HepG2 (cell line): ENCODE results near the gene SLC25A10.

Experiments
- CTCF ChIP-seq: sonication (generic); formaldehyde crosslinking; IDR thresholded peaks from 2 replicates; pipeline ENCODE4 v1.5.0; 2020; ENCODE audit warnings: mild to moderate bottlenecking, missing genetic modification reagents, moderate library complexity
- FOXC1 ChIP-seq: sonication (generic); formaldehyde crosslinking; IDR thresholded peaks from 2 replicates; pipeline ENCODE4 v1.8.0; 2022; ENCODE audit warnings: mild to moderate bottlenecking, missing genetic modification reagents, borderline replicate concordance
- KDM5B ChIP-seq: sonication (generic); formaldehyde crosslinking; IDR thresholded peaks from 2 replicates; pipeline ENCODE4 v1.4.0; 2020; ENCODE audit warnings: missing genetic modification reagents, mild to moderate bottlenecking, borderline replicate concordance
- ZNF121 ChIP-seq: sonication (generic); formaldehyde crosslinking; IDR thresholded peaks from 2 replicates; pipeline ENCODE4 v1.5.0; 2020; ENCODE audit warnings: mild to moderate bottlenecking, missing genetic modification reagents
- ZNF629 ChIP-seq: sonication (generic); formaldehyde crosslinking; conservative IDR thresholded peaks from 2 replicates; pipeline ENCODE4 v1.5.0; 2020; ENCODE audit warnings: missing genetic modification reagents
- ZNF761 ChIP-seq: sonication (generic); formaldehyde crosslinking; conservative IDR thresholded peaks from 2 replicates; pipeline ENCODE4 v1.4.0; 2020; ENCODE audit warnings: mild to moderate bottlenecking, missing genetic modification reagents
- ZNF878 ChIP-seq: sonication (generic); formaldehyde crosslinking; IDR thresholded peaks from 2 replicates; pipeline ENCODE4 v1.8.1; 2023; ENCODE audit warnings: mild to moderate bottlenecking, missing genetic modification reagents, moderate library complexity
- TF ChIP-seq, protein P1 (sequence below), 2 experiments: IDR thresholded peaks; 2 replicates each; pipeline ENCODE4 v1.6.1; 2011 to 2012; ENCODE audit warnings: low read length in 2 of 2, borderline replicate concordance in 1 of 2, low read depth in 1 of 2, mild to moderate bottlenecking in 1 of 2, moderate library complexity in 1 of 2

DNA sequence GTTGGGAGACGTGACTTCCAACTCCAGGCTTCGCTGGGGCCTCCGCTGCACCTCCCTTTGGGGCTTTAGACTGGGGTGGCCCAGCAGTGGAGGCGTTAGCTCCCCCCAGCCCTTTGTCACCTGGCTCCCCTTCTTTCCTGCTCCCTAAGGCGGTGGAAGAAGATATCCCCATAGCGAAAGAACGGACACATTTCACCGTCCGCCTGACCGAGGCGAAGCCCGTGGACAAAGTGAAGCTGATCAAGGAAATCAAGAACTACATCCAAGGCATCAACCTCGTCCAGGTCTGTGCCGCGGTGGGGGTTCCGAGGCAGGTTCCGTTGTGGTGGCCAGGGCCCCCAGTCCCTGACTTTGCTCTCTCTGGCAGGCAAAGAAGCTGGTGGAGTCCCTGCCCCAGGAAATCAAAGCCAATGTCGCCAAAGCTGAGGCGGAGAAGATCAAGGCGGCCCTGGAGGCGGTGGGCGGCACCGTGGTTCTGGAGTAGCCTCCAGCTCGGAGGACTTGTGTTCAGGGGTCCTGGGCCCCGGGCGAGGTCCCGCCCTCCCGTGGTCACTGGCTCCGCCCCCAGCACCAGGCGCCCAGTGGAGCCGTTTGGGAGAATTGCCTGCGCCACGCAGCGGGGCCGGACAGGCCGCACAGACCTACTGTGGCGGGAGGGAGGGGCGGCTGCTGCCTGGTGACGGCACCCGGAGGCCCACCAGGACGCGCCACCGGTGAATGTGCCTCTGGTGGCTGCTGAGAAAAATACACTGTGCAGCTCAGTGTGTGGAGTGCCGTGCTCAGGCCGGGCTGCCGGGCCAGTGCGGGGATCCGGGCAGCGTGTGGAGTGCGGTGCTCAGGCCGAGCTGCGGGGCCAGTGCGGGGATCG lies 5.1 kb upstream of the SLC25A10 start:
- TF ChIP-seq KDM5B (CRISPR knock-in tag) (no peak), ZNF878 (no peak), ZNF121 (CRISPR knock-in tag) (no peak), FOXC1 (CRISPR knock-in tag) (no peak), ZNF761 (no peak), ZNF629 (CRISPR knock-in tag) (no peak), CTCF (CRISPR knock-in tag) (no peak)
- TF ChIP-seq, protein P1, sequence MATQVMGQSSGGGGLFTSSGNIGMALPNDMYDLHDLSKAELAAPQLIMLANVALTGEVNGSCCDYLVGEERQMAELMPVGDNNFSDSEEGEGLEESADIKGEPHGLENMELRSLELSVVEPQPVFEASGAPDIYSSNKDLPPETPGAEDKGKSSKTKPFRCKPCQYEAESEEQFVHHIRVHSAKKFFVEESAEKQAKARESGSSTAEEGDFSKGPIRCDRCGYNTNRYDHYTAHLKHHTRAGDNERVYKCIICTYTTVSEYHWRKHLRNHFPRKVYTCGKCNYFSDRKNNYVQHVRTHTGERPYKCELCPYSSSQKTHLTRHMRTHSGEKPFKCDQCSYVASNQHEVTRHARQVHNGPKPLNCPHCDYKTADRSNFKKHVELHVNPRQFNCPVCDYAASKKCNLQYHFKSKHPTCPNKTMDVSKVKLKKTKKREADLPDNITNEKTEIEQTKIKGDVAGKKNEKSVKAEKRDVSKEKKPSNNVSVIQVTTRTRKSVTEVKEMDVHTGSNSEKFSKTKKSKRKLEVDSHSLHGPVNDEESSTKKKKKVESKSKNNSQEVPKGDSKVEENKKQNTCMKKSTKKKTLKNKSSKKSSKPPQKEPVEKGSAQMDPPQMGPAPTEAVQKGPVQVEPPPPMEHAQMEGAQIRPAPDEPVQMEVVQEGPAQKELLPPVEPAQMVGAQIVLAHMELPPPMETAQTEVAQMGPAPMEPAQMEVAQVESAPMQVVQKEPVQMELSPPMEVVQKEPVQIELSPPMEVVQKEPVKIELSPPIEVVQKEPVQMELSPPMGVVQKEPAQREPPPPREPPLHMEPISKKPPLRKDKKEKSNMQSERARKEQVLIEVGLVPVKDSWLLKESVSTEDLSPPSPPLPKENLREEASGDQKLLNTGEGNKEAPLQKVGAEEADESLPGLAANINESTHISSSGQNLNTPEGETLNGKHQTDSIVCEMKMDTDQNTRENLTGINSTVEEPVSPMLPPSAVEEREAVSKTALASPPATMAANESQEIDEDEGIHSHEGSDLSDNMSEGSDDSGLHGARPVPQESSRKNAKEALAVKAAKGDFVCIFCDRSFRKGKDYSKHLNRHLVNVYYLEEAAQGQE (IDR thresholded peaks at IDR 0.05; ENCODE audit: borderline replicate concordance in 1 of 2, low read depth in 1 of 2, low read length in 2 of 2): no peak
